GM12878 (cell line): ENCODE data around the gene BORCS5. TPM values are rescaled to one million over a fixed set of nuclear protein-coding genes. Genes with fewer than 3 reads are reported as not detected.
"Not testable (repeated sequence)": the region's sequence is repeated elsewhere in the genome, so short reads cannot be mapped to it uniquely, and the experiment has no call there.

ENCODE experiments used
- ATAC-seq: fragments of 200-7000 bp; cut with Tn5 transposase; 3 replicates; pipeline ENCODE4 v1.9.1; 2020; ENCODE audit warnings: mild to moderate bottlenecking, moderate library complexity
- BruUV-seq: library from RNA; stranded (reverse); fragments of 400-500 nt; replicated peaks from 2 replicates; lab custom pipeline; 2021; lab: Mats Ljungman, UMichigan
- CTCF ChIA-PET: fragments of 300-600 bp; sonication (Branson Sonifier 250); formaldehyde crosslinking; extraction: SDS; loops from one replicate; lab custom pipeline; 2021; ENCODE audit warnings: inconsistent platforms; lab: Yijun Ruan, JAX
- POLR2A ChIA-PET: fragments of 350-600 bp; formaldehyde crosslinking; extraction: SDS; loops from one replicate; lab custom pipeline; 2021; ENCODE audit warnings: inconsistent platforms; lab: Charles Lee
- RAD21 ChIA-PET: fragments of 300-600 bp; sonication (Branson Sonifier 250); formaldehyde crosslinking; loops from one replicate; lab custom pipeline; 2023; ENCODE audit warnings: antibody characterized with exemption; ENCODE audit not compliant: unreplicated experiment; lab: Charles Lee
- SMC1A ChIA-PET: fragments of 300-600 bp; sonication (Branson Sonifier 250); formaldehyde crosslinking; loops from one replicate; lab custom pipeline; 2023; ENCODE audit not compliant: unreplicated experiment, uncharacterized antibody; lab: Charles Lee
- DNase-seq: peaks from one replicate; pipeline ENCODE4 v3.0.0-alpha.2; 2011; ENCODE audit warnings: low read depth, low spot score
- FAIRE-seq: peaks from 3 replicates; lab custom pipeline; 2011; peaks lifted over from hg19 to GRCh38; lab: Jason Lieb, UNC
- H2AFZ ChIP-seq: 2 replicates; pipeline ENCODE4 v1.6.0; 2011; ENCODE audit warnings: low read depth, low read length, control low read depth; ENCODE audit not compliant: control insufficient read depth
- H3K27ac ChIP-seq: 2 replicates; pipeline ENCODE4 v1.5.1; 2011; ENCODE audit warnings: control low read depth; ENCODE audit not compliant: control insufficient read depth, insufficient read depth
- H3K27me3 ChIP-seq, 2 experiments: replicated peaks in 1 of 2; 2 replicates each; pipeline versions ENCODE4 v1.6.0 to v1.6.1; 2011; ENCODE audit warnings: low read length in 1 of 2; ENCODE audit not compliant: control insufficient read depth in 2 of 2, insufficient read depth in 2 of 2
- H3K36me3 ChIP-seq, 2 experiments: 2 replicates each; pipeline ENCODE4 v1.5.1; 2011; ENCODE audit warnings: low read length in 1 of 2; ENCODE audit not compliant: control insufficient read depth in 2 of 2, insufficient read depth in 2 of 2
- H3K4me1 ChIP-seq: 2 replicates; pipeline ENCODE4 v1.6.1; 2011; ENCODE audit warnings: mild to moderate bottlenecking, low read length, moderate library complexity, mixed read lengths; ENCODE audit not compliant: control insufficient read depth, insufficient read depth
- H3K4me2 ChIP-seq: 2 replicates; pipeline ENCODE4 v1.6.0; 2011; ENCODE audit warnings: control low read depth; ENCODE audit not compliant: control insufficient read depth, insufficient read depth
- H3K4me3 ChIP-seq: fragments of 200-600 bp; sonication (generic); 2 replicates; pipeline ENCODE4 v1.5.1; 2016
- H3K79me2 ChIP-seq: 2 replicates; pipeline ENCODE4 v1.6.0; 2011; ENCODE audit warnings: low read length; ENCODE audit not compliant: control insufficient read depth, insufficient read depth
- H3K9ac ChIP-seq: 2 replicates; pipeline ENCODE4 v1.8.0; 2011; ENCODE audit warnings: low read length, control low read depth, mixed read lengths; ENCODE audit not compliant: control insufficient read depth, insufficient read depth
- H3K9me3 ChIP-seq: replicated peaks from 3 replicates; pipeline ENCODE4 v1.5.1; 2011; ENCODE audit warnings: mild to moderate bottlenecking, low read length; ENCODE audit not compliant: control insufficient read depth, insufficient read depth
- H4K20me1 ChIP-seq: 2 replicates; pipeline ENCODE4 v1.6.0; 2011; ENCODE audit not compliant: control insufficient read depth, insufficient read depth
- CBX3 ChIP-seq: fragments of 200-600 bp; sonication (generic); IDR thresholded peaks from 2 replicates; pipeline ENCODE4 v1.6.1; 2016; ENCODE audit warnings: low read depth, borderline replicate concordance
- CREM ChIP-seq: IDR thresholded peaks from 2 replicates; pipeline ENCODE4 v1.6.1; 2014; ENCODE audit warnings: antibody characterized with exemption, low read depth
- EP300 ChIP-seq, 2 experiments: fragments of 150-350 bp in 1 of 2; IDR thresholded peaks; 2 replicates each; pipeline ENCODE4 v1.6.1; 2011 to 2012; ENCODE audit warnings: low read depth in 2 of 2, low read length in 2 of 2, borderline replicate concordance in 1 of 2, improper control_type of control experiment in 1 of 2, inconsistent platforms in 1 of 2; ENCODE audit not compliant: control insufficient read depth in 1 of 2
- ETV6 ChIP-seq, 2 experiments: fragments of 450-650 bp in 1 of 2; IDR thresholded peaks in 1 of 2; conservative IDR thresholded peaks in 1 of 2; 2 replicates each; pipeline ENCODE4 v1.6.1; 2014; ENCODE audit warnings: antibody characterized with exemption in 1 of 2, borderline replicate concordance in 1 of 2, low read depth in 1 of 2, mild to moderate bottlenecking in 1 of 2, moderate library complexity in 1 of 2
- IKZF1 ChIP-seq: fragments of 450-650 bp; conservative IDR thresholded peaks from 2 replicates; pipeline ENCODE4 v1.6.1; 2017; ENCODE audit warnings: antibody characterized with exemption, mild to moderate bottlenecking
- IKZF2 ChIP-seq, 2 experiments: fragments of 450-650 bp; IDR thresholded peaks; 2 replicates each; pipeline ENCODE4 v1.6.1; 2017; ENCODE audit warnings: mild to moderate bottlenecking in 2 of 2, moderate library complexity in 2 of 2
- IRF3 ChIP-seq: fragments of 450-650 bp; IDR thresholded peaks from 2 replicates; pipeline ENCODE4 v1.6.1; 2014; ENCODE audit warnings: mild to moderate bottlenecking
- MEF2A ChIP-seq: IDR thresholded peaks from 2 replicates; pipeline ENCODE4 v1.6.1; 2011; ENCODE audit warnings: low read depth, mild to moderate bottlenecking, low read length, moderate library complexity; ENCODE audit not compliant: insufficient read depth
- MEF2B ChIP-seq: fragments of 450-650 bp; IDR thresholded peaks from 2 replicates; pipeline ENCODE4 v1.6.1; 2018; ENCODE audit warnings: mild to moderate bottlenecking, moderate library complexity; ENCODE audit not compliant: partially characterized antibody, poor library complexity, severe bottlenecking
- NFIC ChIP-seq: IDR thresholded peaks from 2 replicates; pipeline ENCODE4 v1.6.1; 2012; ENCODE audit warnings: low read depth, mild to moderate bottlenecking, inconsistent platforms, low read length, moderate library complexity
- RUNX3 ChIP-seq: IDR thresholded peaks from 2 replicates; pipeline ENCODE4 v1.6.1; 2012; ENCODE audit warnings: low read length, inconsistent platforms
- SUPT20H ChIP-seq: IDR thresholded peaks from 2 replicates; pipeline ENCODE4 v1.6.1; 2011; ENCODE audit warnings: low read depth, mild to moderate bottlenecking, low read length, moderate library complexity, borderline replicate concordance; ENCODE audit not compliant: control insufficient read depth
- WGBS: methylation state at CpG from one replicate; pipeline ENCODE4 v1.1.6; 2016; ENCODE audit warnings: low lambda C conversion rate; ENCODE audit not compliant: insufficient replicate concordance, insufficient coverage; ENCODE audit errors: missing lambda C conversion rate; 5-methylcytosine and 5-hydroxymethylcytosine counted together
- in situ Hi-C: fragments of 300-500 bp; cut with MboI; formaldehyde crosslinking; loops from 9 replicates; pipeline ENCODE4 v1.14.3; 2018; ENCODE audit warnings: mixed read lengths
- intact Hi-C: fragments of 100-400 bp; cut with micrococcal nuclease; formaldehyde crosslinking; loops from one replicate; pipeline ENCODE4 v1.14.2; 2022; ENCODE audit not compliant: unreplicated experiment
- polyA plus RNA-seq, 11 experiments: library from polyadenylated mRNA; depleted of rRNA in 4 of 11; unstranded in 6 of 11; stranded (reverse) in 5 of 11; fragments of >200 nt; fragmentation: Nextera tagmentation in 4 of 11; fragmentation: Illumina TruSeq in 1 of 11; extraction: Ambion mirVana in 4 of 11; extraction: Trizol in 1 of 11; gene quantifications; 1 replicate in 1 of 11; 2 replicates in 10 of 11; pipeline versions ENCODE4 v1.2.1 to v1.2.3, GENCODE V29; 2011 to 2016; ENCODE audit warnings: inconsistent platforms in 2 of 11, missing spikeins in 2 of 11, low read depth in 1 of 11
- total RNA-seq, 4 experiments: library from RNA; depleted of rRNA in 3 of 4; stranded (reverse); fragments of >200 nt in 3 of 4; fragmentation: Illumina TruSeq in 1 of 4; extraction: Trizol in 1 of 4; gene quantifications; 2 replicates each; pipeline versions ENCODE4 v1.2.1 to v1.2.3, GENCODE V29; 2013 to 2021
- TF ChIP-seq, protein P1 (sequence below): IDR thresholded peaks from 2 replicates; pipeline ENCODE4 v1.6.1; 2012; ENCODE audit warnings: low read length, inconsistent platforms

BORCS5 gene
- total and polyA plus RNA-seq, 10 of the 15 experiments (the other 5 are each of a cell fraction or from before 2014, with no cell fraction given) = 1.4 to 39.7 (median 16.1) TPM

DNA sequence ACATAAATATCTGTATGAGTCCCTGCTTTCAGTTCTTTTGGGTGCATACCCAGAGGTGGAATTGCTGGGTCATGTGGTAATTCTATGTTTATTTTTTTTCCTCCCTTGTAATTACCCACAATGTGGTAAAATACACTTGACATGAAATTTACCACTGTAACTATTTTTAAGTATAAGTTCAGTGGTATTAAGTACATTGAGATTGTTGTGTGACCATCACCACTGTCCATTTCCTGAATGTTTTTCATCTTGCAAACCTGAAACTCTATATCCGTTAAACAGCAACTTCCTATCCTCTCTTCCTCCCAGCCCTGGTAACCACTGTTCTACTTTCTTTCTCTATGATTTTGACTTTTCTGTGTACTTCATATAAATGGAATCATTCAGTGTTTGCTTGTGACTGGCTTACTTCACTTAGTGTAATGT is 51.4 kb downstream of the BORCS5 start:
- TF ChIP-seq MEF2A (0 out of 2 replicates have a peak, but pooled peaks have one; percentile 22), MEF2B (peak; percentile 48), CBX3 (no peak), IKZF1 (peak; percentile 51), IKZF2 (IDR thresholded peaks at IDR 0.05) (peak; percentile 26 to 37; a peak in 1 of 4 replicates), RUNX3 (peak; percentile 77), SUPT20H (no peak), IRF3 (no peak), NFIC (peak; percentile 29; the same call in 1 of the 2 replicates), CREM (no peak), EP300 (IDR thresholded peaks at IDR 0.05; ENCODE audit: borderline replicate concordance in 1 of 2, control insufficient read depth in 1 of 2, low read depth in 2 of 2, low read length in 2 of 2) (peak in 1 of 2 experiments; percentile 48; a peak in 1 of 4 replicates), ETV6 (conservative IDR thresholded peaks at IDR 0.05 in 1 of 2, IDR thresholded peaks at IDR 0.05 in 1 of 2; ENCODE audit: borderline replicate concordance in 1 of 2, low read depth in 1 of 2) (peak in 1 of 2 experiments; percentile 48; a peak in 1 of 4 replicates)
- TF ChIP-seq, protein P1, sequence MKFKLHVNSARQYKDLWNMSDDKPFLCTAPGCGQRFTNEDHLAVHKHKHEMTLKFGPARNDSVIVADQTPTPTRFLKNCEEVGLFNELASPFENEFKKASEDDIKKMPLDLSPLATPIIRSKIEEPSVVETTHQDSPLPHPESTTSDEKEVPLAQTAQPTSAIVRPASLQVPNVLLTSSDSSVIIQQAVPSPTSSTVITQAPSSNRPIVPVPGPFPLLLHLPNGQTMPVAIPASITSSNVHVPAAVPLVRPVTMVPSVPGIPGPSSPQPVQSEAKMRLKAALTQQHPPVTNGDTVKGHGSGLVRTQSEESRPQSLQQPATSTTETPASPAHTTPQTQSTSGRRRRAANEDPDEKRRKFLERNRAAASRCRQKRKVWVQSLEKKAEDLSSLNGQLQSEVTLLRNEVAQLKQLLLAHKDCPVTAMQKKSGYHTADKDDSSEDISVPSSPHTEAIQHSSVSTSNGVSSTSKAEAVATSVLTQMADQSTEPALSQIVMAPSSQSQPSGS = no peak; the same call in 1 of the 2 replicates
- Histone ChIP-seq H4K20me1 (no peaks in the 10 kb centered on the region), H2AFZ (no peak overlapping the region), H3K4me2 (no peak overlapping the region), H3K36me3 (peaks cover 0 to 4% of the 10 kb centered on the region in 2 experiments; a peak in 1 of 4 replicates), H3K9me3 (no peaks in the 10 kb centered on the region), H3K4me3 (no peak overlapping the region), H3K27me3 (no peaks in the 10 kb centered on the region), H3K79me2 (no peaks in the 10 kb centered on the region), H3K27ac (no peak overlapping the region; the same call in 1 of the 2 replicates), H3K9ac (no peak overlapping the region), H3K4me1 (peaks cover 3% of the 10 kb centered on the region; the same call in 1 of the 2 replicates)
- RAD21 ChIA-PET = no interaction called here
- no peak for FAIRE-seq
- SMC1A ChIA-PET = no interaction called here
- in situ Hi-C loops (no loop called here), intact Hi-C loops (no loop called here)
- 38% methylated on average over 1 of the region's 1 CpG for WGBS
- POLR2A ChIA-PET = interaction anchor here (0.7 kb wide), 1 partner anchor 69 kb away, joined by 3 read pairs; no protein-coding TSS in a partner anchor
- CTCF ChIA-PET = no interaction called here
- peak; percentile 84 for ATAC-seq
- BruUV-seq = no TSS peak
- DNase-seq = peak; percentile 25

DNA sequence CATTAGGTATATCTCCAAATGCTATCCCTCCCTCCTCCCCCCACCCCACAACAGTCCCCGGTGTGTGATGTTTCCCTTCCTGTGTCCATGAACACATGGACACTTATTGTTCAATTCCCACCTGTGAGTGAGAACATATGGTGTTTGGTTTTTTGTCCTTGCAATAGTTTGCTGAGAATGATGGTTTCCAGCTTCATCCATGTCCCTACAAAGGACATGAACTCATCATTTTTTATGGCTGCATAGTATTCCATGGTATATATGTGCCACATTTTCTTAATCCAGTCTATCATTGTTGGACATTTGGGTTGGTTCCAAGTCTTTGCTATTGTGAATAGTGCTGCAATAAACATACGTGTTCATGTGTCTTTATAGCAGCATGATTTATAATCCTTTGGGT is 52.5 kb downstream of the BORCS5 start:
- H3K36me3 ChIP-seq, SMC1A ChIA-PET, BruUV-seq, CTCF ChIA-PET, H3K4me1 ChIP-seq, FAIRE-seq, DNase-seq, H3K79me2 ChIP-seq, RAD21 ChIA-PET, H3K27me3 ChIP-seq, POLR2A ChIA-PET, H3K4me3 ChIP-seq, H3K27ac ChIP-seq, intact Hi-C loops, H3K9ac ChIP-seq, in situ Hi-C loops, H2AFZ ChIP-seq, ATAC-seq, H3K9me3 ChIP-seq, H3K4me2 ChIP-seq, H4K20me1 ChIP-seq: not testable (repeated sequence)
- WGBS = 90% methylated on average over 2 of the region's 2 CpGs
